NCI-H748 (cell line): Measurements from ENCODE around the gene EPS15.
A peak's percentile ranks its signal among the peaks of the same experiment; 100 is the strongest.
"Not testable (repeated sequence)": the region's sequence is repeated elsewhere in the genome, so short reads cannot be mapped to it uniquely, and the experiment has no call there.

Experiments used
- DNase-seq: peaks from one replicate; lab custom pipeline; 2025; ENCODE audit not compliant: unreplicated experiment; lab: John Stamatoyannopoulos, UW

EPS15 gene

GRCh38 chr1:51432146-51432545 lies 86.9 kb downstream of the EPS15 start:
- DNase-seq = no peak

- no peak for DNase-seq
Measured at GRCh38 chr1:51427438-51427837, 91.6 kb downstream of the EPS15 start.

- no peak for DNase-seq
Measured at GRCh38 chr1:51425955-51426354, 93.1 kb downstream of the EPS15 start.

GRCh38 chr1:51425273-51425672 lies 93.8 kb downstream of the EPS15 start:
- no peak for DNase-seq

GRCh38 chr1:51423073-51423821 lies 95.8 kb downstream of the EPS15 start:
- DNase-seq = no peak

DNA sequence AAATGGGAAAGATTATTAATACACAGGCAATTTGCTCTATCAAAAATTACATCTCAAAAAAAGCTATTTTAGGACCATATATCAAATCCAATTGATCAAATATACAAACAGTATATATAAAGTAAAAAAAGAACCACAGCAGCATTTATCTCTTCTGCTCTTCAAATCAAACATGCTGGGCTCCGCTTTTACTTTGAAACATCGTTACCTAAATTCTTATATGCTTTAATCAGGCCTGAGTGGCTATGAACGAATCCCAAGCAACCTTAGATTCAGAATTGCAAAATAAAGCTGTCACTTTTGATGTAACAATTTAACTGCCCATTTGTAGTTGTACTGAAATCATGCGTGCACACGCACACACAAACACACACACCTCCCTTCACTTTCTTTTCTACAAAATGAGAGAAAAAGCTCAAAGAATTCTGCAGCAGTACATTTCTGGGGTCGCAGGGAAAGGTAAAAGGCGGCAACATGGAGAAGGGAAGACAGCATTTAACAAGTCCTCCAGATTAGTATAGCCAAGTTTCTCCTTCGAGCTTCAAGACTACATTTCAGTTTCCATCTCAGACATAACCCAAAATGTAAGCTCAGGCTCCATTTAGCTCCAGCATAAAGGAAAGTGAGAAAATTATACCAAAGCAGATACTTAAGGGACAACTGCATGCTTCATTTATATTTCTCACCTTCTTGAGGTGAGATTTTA lies 96.5 kb downstream of the EPS15 start:
- DNase-seq = no peak

- peak; percentile 69 for DNase-seq
Measured at GRCh38 chr1:51421964-51422363, 97.1 kb downstream of the EPS15 start.

GRCh38 chr1:51420867-51421627 lies 98.0 kb downstream of the EPS15 start:
- no peak for DNase-seq

DNA sequence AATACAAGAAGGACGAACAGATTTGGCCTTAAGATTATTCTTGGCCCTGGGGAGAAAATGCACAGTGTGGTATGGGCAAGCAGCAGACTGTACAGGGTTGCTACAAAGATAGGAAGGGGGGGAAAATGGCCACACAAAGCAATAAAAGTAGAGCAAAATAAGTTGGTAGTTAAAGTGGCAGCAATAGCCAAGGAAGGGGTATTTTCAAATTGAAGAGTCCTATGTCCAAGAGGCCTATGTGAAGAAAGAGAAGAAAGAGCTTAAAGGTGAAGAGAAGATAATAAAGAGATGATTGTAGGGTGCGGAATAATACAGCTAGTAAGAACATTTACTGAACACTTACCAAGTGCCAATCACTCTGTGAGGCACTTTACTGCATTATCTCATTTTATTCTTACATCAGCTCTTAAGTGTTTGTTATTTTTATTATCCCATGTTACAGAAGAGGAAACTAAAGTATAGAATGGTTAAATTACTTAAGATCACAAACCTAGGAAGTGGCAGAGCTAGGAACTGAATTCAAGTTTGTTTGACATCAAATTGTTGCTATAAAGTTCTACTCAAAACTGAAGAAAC lies 100.6 kb downstream of the EPS15 start:
- no peak for DNase-seq

- DNase-seq = no peak
Measured at GRCh38 chr1:51417496-51418383, 101.3 kb downstream of the EPS15 start.

GRCh38 chr1:51416910-51417309 lies 102.2 kb downstream of the EPS15 start:
- no peak for DNase-seq

- no peak for DNase-seq
Measured at GRCh38 chr1:51415963-51416362, 103.1 kb downstream of the EPS15 start.

- no peak for DNase-seq
Measured at GRCh38 chr1:51414811-51415210, 104.3 kb downstream of the EPS15 start.

GRCh38 chr1:51411820-51412219 lies 107.2 kb downstream of the EPS15 start:
- not testable (repeated sequence) for DNase-seq

GRCh38 chr1:51410568-51411460 lies 108.3 kb downstream of the EPS15 start:
- no peak for DNase-seq

DNA sequence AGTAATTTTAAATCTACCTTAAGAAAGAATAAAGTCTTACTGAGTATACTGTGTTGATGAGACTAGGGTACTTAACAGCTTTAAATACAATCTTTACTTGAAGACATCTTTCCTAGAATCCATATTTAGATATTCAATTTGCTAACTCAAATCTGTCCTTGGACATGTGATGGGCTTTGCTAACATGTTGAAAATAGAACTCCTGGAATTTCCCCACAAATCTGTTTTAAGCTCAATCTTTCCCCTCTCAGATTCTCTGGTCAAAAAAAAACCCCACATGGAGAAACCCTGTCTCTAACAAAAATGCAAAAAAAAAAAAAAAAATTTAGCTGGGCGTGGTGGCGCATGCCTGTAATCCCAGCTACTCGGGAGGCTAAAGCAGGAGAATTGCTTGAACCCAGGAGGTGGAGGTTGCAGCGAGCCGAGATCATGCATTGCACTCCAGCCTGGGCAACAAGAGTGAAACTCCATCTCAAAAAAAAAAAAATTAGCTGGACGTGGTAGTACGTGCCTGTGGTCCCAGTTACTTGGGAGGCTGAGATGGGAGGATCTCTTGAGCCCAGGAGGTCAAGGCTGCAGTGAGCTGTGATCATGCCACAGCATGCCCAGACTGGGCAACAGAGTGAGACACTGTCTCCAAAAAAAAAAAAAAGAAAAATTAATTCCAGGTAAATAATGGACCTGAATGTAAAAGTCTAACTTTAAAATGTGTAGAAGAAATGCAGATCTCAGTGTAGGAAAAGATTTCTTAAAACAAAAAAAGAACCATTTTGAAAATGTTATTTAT lies 109.1 kb downstream of the EPS15 start:
- DNase-seq = not testable (repeated sequence)

- no peak for DNase-seq
Measured at GRCh38 chr1:51392241-51392640, 126.8 kb downstream of the EPS15 start.

DNA sequence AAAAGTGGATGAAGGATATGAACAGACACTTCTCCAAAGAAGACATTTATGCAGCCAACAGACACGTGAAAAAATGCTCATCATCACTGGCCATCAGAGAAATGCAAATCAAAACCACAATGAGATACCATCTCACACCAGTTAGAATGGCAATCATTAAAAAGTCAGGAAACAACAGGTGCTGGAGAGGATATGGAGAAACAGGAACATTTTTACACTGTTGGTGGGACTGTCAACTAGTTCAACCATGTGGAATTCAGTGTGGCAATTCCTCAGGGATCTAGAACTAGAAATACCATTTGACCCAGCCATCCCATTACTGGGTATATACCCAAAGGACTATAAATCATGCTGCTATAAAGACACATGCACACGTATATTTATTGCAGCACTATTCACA lies 128.4 kb downstream of the EPS15 start:
- not testable (repeated sequence) for DNase-seq

DNA sequence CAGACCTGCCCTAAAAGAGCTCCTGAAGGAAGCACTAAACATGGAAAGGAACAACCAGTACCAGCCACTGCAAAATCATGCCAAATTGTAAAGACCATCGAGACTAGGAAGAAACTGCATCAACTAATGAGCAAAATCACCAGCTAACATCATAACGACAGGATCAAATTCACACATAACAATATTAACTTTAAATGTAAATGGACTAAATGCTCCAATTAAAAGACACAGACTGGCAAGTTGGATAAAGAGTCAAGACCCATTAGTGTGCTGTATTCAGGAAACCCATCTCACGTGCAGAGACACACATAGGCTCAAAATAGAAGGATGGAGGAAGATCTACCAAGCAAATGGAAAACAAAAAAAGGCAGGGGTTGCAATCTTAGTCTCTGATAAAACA lies 131.8 kb downstream of the EPS15 start:
- DNase-seq = not testable (repeated sequence)
